ENCODE data around the gene SLC25A22.

SLC25A22 gene

GRCh38 chr11:763073-763463 is 35.0 kb downstream of the SLC25A22 start:
- Mint-ChIP-seq H3K36me3 (ENCODE audit: low read depth) (peaks cover 94% of the 10 kb centered on the region), H3K9me3 (no peaks in the 10 kb centered on the region), H3K27ac (peak overlapping the region; percentile 72), H3K4me1 (ENCODE audit: low read depth) (peaks cover 22% of the 10 kb centered on the region), H3K27me3 (no peaks in the 10 kb centered on the region), H3K4me3 (no peak overlapping the region)
- no peak for DNase-seq

GRCh38 chr11:762421-763072 is 35.5 kb downstream of the SLC25A22 start:
- Mint-ChIP-seq H3K27me3 (no peaks in the 10 kb centered on the region), H3K4me1 (ENCODE audit: low read depth) (peaks cover 21% of the 10 kb centered on the region), H3K4me3 (no peak overlapping the region), H3K9me3 (no peaks in the 10 kb centered on the region), H3K36me3 (ENCODE audit: low read depth) (peaks cover 96% of the 10 kb centered on the region), H3K27ac (peak overlapping the region; percentile 50)
- DNase-seq: no peak

- DNase-seq: no peak
- H3K9me3 Mint-ChIP-seq: no peaks in the 10 kb centered on the region
- H3K4me3 Mint-ChIP-seq: no peak overlapping the region
- peak overlapping the region; percentile 45 for H3K27ac Mint-ChIP-seq
- peaks cover 96% of the 10 kb centered on the region for H3K36me3 Mint-ChIP-seq (ENCODE audit: low read depth)
- no peaks in the 10 kb centered on the region for H3K27me3 Mint-ChIP-seq
- peaks cover 12% of the 10 kb centered on the region for H3K4me1 Mint-ChIP-seq (ENCODE audit: low read depth)
These were observed 36.5 kb downstream of the SLC25A22 start for GRCh38 chr11:761526-762108.

GRCh38 chr11:760236-760635 is 37.8 kb downstream of the SLC25A22 start:
- peak overlapping the region; percentile 80 for H3K27ac Mint-ChIP-seq
- no peaks in the 10 kb centered on the region for H3K27me3 Mint-ChIP-seq
- no peaks in the 10 kb centered on the region for H3K9me3 Mint-ChIP-seq
- H3K36me3 Mint-ChIP-seq (ENCODE audit: low read depth): peaks cover 96% of the 10 kb centered on the region
- no peak for DNase-seq
- no peak overlapping the region for H3K4me3 Mint-ChIP-seq
- peaks cover 6% of the 10 kb centered on the region for H3K4me1 Mint-ChIP-seq (ENCODE audit: low read depth)

GRCh38 chr11:749731-750130 is 48.4 kb downstream of the SLC25A22 start:
- Mint-ChIP-seq H3K36me3 (ENCODE audit: low read depth) (peaks cover 34% of the 10 kb centered on the region), H3K27ac (peak overlapping the region; percentile 74), H3K4me3 (peak overlapping the region; percentile 90), H3K9me3 (no peaks in the 10 kb centered on the region), H3K27me3 (no peaks in the 10 kb centered on the region), H3K4me1 (ENCODE audit: low read depth) (peaks cover 28% of the 10 kb centered on the region)
- DNase-seq: no peak

- no peaks in the 10 kb centered on the region for H3K9me3 Mint-ChIP-seq
- peak overlapping the region; percentile 90 for H3K4me3 Mint-ChIP-seq
- H3K27ac Mint-ChIP-seq: peak overlapping the region; percentile 91
- peaks cover 33% of the 10 kb centered on the region for H3K36me3 Mint-ChIP-seq (ENCODE audit: low read depth)
- peaks cover 28% of the 10 kb centered on the region for H3K4me1 Mint-ChIP-seq (ENCODE audit: low read depth)
- DNase-seq: peak; percentile 47
- H3K27me3 Mint-ChIP-seq: no peaks in the 10 kb centered on the region
These were observed 50.1 kb downstream of the SLC25A22 start for GRCh38 chr11:748007-748359.

GRCh38 chr11:747158-748006 is 50.7 kb downstream of the SLC25A22 start, which contains the start of gene TALDO1:
Gene TALDO1, plus strand, starts transcription at chr11:747464. Its CDS starts 18 bp downstream, at chr11:747482.
- DNase-seq: peak; percentile 91
- peaks cover 27% of the 10 kb centered on the region for H3K36me3 Mint-ChIP-seq (ENCODE audit: low read depth)
- peak within 1 kb of the TSS; percentile 91 for H3K27ac Mint-ChIP-seq
- peak within 1 kb of the TSS; percentile 90 for H3K4me3 Mint-ChIP-seq
- peaks cover 25% of the 10 kb centered on the region for H3K4me1 Mint-ChIP-seq (ENCODE audit: low read depth)
- H3K9me3 Mint-ChIP-seq: no peaks in the 10 kb centered on the region
- H3K27me3 Mint-ChIP-seq: no peaks in the 10 kb centered on the region

- Mint-ChIP-seq H3K27ac (peak overlapping the region; percentile 53), H3K4me1 (ENCODE audit: low read depth) (peaks cover 23% of the 10 kb centered on the region), H3K27me3 (no peaks in the 10 kb centered on the region), H3K9me3 (no peaks in the 10 kb centered on the region), H3K4me3 (peak overlapping the region; percentile 90), H3K36me3 (ENCODE audit: low read depth) (peaks cover 25% of the 10 kb centered on the region)
- DNase-seq: no peak
These were observed 51.6 kb downstream of the SLC25A22 start for GRCh38 chr11:746289-747157.

- H3K4me1 Mint-ChIP-seq (ENCODE audit: low read depth): peaks cover 18% of the 10 kb centered on the region
- H3K36me3 Mint-ChIP-seq (ENCODE audit: low read depth): peaks cover 19% of the 10 kb centered on the region
- H3K27me3 Mint-ChIP-seq: no peaks in the 10 kb centered on the region
- H3K9me3 Mint-ChIP-seq: no peaks in the 10 kb centered on the region
- no peak for DNase-seq
- no peak overlapping the region for H3K27ac Mint-ChIP-seq
- no peak overlapping the region for H3K4me3 Mint-ChIP-seq
These were observed 52.7 kb downstream of the SLC25A22 start for GRCh38 chr11:745428-745827.

- Mint-ChIP-seq H3K4me1 (ENCODE audit: low read depth) (peaks cover 9% of the 10 kb centered on the region), H3K9me3 (no peaks in the 10 kb centered on the region), H3K36me3 (ENCODE audit: low read depth) (no peaks in the 10 kb centered on the region), H3K27ac (no peak overlapping the region), H3K27me3 (no peaks in the 10 kb centered on the region), H3K4me3 (no peak overlapping the region)
- DNase-seq: no peak
These were observed 55.4 kb downstream of the SLC25A22 start for GRCh38 chr11:742571-743201.

GRCh38 chr11:742156-742546 is 55.9 kb downstream of the SLC25A22 start:
- peaks cover 14% of the 10 kb centered on the region for H3K4me1 Mint-ChIP-seq (ENCODE audit: low read depth)
- no peak overlapping the region for H3K4me3 Mint-ChIP-seq
- H3K9me3 Mint-ChIP-seq: no peaks in the 10 kb centered on the region
- no peak for DNase-seq
- H3K36me3 Mint-ChIP-seq (ENCODE audit: low read depth): no peaks in the 10 kb centered on the region
- H3K27me3 Mint-ChIP-seq: peaks cover 4% of the 10 kb centered on the region
- no peak overlapping the region for H3K27ac Mint-ChIP-seq

Data from activated T-cell treated with anti-CD3 and anti-CD28 coated beads, Interleukin-2, amount 50 U/mL, for 24 hours (primary cell).